ENCODE results near the gene CALML3.
A peak's percentile ranks its signal among the peaks of the same experiment; 100 is the strongest.

The CALML3 gene

DNA sequence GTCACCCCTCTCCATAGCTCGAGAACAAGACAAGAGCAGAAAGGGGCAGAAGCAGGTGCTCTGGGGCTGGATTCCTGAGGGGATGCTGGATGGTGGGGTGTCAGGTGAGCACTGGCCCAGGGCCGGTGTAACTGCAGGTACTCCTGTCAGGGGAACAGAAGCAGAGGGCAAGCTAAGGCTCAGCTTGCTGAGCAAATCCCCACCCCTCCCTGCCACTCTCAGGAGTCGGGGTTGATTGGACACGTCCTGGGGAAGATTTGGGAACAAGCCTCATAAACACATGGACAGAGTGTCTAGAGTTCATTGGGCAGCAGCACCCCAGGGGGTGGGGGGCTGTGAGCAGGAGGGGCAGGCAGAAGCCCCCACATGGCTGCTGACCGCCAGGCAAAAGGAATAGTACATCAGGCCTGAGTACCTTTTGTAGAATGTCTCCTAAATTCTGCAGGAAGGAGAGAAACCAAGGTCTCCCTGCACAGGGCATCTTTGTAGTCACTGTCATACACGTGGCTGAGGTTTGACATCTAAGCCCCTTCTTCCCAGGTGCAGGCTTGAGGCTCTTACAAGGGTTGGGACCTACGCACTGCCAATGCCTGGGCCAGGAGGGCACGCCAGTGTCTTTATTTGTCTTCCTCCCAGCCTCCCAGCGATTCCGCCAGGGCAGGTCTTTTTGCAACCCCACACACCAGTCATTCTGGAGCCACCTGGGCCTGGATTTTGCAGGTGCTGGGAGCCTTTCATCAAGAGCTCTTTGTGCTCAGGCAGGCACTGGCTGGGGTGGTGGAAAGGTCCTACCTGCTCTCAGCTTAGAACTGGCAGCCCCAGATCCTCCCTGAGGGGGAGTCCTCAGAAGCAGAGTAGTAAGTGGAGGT, 2.8 kb downstream of the CALML3 start:
- DNase-seq = no peak

DNA sequence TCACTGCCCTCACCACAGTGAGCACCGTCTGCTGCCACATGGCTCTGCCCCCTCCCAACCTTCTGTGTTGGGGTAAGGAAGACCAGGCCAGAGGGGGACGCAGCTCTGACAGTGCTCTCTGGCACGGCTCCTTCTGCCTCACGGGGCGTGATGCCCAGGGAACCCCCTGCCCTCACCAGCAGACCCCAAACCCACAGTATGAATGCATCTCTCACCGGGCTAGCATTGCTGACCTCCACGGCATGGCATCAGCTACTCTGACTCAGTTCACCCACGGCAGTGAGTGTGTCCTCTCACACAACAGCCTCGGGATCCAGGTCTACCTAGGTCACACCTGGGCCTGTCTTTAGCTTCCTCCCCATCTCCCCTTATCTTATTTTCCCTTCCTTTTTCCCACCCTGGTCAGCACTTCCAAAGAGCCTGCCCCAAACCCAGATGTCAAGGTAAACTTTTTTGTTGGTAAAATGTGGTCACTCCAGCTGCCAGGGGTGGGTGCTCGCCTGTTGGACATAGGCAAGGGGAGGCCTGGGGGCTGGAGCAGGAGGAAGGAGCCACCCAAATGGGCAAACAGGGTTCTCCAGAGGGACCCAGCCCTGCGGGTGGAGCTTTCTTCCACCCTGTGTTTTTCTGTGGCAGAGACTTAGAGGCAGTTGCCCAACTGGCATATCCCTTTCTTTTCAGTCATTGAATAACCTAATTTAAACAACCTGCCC, 4.4 kb downstream of the CALML3 start:
- DNase-seq = no peak

DNA sequence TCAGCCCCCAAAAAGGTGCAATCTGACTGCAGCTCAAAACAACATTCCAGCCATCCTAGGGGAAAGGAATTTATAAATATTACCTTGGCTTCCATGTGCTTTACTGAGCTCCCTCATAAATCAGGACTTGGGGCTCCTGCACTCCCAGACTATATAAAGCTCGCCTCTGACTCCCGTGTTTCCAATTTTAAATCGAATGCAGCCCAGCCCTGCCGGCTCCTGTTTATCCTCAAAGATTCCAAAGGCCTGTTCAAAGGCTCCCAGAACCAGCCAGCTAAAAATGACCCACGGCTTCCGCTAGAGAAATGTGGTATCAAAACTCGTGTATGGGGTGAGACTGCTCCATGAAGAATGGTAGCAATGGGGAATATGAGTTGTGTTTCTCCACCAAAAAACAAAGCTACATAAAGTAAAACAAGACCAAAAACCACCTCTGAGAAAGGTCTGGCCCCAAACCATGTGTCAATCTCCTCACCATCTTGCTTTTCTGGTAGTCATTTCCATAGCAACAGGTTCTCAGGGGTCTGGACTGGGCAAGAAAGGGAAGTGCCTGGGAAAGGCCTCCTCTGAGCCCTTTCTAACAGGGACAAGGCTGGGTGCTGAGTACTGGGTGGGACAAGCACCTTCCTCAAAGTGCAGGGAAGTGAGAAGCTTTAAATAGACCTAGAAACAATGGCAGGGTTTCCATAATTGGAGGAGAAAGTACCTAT, 5.1 kb downstream of the CALML3 start:
- DNase-seq = no peak

DNA sequence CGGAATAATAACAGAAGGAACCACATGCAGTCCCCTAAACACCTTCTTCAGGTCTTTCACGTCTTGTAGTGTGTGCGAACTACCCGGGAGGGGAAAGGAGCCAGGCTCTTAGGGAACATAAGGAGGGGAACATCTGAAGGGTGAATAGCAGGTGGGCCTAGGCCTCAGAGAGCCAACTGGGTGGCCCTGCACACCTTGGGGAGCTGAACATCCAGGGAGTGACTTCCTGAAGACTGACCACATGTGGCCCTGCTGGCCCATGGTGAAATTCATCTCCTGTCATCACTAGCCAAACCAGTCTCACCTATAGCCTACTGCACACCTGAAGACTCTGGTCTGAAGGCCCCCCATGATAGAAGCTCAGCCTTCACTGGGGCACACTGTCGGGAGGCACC, 5.6 kb downstream of the CALML3 start:
- no peak for DNase-seq

DNA sequence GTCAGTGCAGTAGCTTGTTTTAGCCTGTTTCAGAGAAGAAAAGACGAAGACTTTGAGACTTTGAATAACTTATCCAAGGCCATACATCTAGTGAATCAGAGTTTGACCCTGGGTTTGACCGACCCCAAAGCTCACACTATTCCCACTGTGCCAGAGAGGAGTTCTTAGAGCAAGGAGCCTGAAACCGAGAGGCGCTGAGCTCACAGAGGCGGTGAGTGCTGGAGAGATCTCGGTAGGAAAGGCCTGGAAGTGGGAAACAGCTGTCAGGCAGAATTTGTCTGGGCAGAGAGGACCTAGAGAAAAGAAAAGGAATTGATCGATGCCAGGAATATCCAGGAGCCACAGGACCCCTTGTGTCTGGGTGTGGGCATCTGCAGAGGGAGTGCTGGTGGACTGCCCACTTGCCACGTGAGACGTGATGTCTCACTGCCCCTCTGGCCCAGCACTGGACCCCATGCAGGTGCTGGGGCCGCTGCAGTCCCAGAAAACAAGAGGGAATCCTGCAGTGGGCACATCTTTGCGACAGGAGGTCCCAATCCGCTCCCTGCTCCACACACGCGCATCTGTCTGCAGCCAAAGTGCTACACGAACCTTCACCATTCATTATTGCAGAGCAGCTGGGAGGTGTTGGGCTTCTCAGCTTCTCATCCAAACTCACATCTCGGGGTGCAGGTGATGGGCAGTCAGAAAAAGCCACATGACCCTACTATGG, 6.2 kb downstream of the CALML3 start:
- DNase-seq = no peak

DNA sequence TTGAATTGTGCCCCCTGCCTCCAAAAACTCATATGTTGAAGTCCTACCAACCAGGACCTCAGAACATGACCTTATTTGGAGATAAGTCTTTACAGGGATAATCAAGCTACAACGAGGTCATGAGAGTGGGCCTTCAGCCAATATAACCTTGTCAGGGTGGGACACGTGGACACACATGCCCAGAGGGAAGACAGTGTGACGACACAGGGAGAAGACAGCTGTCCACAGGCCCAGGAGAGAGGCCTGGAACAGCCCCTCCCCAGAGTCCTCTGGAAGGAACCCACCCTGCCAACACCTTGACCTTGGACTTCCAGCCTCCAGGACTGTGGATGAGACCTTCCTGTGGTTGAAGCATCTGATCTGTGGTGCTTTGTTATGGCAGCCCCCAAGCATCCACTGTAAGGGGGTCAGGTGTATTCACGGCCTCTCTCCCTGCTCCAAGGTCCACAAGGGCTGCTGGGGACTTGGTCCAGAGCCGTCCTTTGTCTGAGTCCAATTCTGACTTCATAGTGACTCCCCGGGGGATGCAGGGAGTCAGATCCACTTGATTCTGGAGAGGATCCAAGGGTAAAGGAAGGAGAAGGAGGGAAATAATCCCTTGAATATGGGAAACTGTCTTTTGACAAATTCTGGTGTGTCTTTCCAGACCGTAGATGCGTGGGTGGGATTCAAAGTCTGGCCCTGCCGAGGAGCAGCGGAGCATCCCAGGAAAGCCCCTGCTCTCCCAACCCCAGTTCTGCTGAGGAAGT, 7.0 kb downstream of the CALML3 start:
- DNase-seq = no peak

DNA sequence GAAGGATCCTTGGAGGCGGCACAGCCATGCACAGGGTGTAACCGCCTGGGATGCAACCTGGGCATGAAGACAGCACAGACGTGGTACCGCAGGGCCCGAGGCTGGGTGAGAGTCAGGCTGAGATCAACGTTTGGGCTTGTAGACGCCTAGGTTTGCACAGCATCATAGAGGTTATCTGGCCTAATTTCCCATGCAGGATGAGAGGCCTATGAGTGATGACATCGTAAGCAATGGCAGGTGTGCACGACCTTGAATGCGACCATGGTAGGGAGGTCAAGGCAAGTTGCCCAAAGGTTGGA, 7.5 kb downstream of the CALML3 start:
- DNase-seq = no peak

DNA sequence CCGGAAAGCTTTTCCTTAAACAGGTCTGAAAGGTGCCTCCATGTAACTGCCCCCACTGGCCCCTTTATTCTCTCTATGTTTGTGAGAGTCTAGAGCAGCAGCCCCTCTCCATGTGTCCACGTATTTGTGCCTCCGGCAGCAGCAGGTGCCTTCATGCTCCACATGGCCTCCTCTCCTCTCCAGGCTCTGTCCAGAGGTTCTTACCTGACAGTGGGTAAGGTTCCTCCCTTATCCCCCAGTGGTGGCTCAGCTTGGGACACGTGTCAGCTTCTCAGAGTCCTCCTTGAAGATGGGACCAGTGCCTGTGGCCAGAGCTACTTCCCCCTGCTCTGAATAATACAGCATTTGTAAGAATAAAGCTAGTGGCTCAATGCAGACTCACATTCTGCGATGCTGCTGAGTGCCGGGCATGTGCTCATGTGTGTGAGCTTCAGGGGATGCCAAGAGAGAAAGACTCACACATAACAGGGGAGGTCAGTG, 7.9 kb downstream of the CALML3 start:
- DNase-seq = no peak

DNA sequence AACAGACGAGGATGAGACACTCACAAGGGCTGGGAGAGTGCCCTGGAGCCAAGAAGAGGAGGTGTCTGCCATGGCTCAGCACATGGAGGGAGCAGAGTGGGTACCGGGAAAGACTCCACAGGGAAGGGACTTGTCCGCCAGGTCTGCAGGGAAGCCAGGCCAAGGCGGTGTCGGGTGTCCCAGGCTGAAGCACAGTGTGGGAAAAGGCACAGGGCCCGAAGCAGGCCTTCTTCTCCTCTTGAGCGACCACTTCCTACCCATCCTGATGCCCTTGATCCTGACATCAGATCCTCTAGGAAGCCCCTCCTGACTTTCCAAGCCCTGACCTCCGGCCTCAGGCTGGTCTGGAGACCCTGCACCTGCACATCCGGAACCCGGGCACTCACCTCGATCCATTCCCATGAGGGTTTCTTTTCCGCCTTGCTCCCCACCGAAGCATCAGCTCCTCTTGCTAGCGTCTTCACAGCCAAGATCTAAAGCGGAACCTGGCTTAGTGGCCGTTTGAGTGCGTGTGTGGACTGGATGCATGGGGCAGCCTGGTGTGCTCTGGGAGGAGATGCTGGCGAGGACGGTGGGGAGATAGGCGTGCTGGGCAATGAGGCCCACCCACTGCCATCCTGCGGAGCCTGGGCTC, 8.5 kb downstream of the CALML3 start:
- DNase-seq = no peak

DNA sequence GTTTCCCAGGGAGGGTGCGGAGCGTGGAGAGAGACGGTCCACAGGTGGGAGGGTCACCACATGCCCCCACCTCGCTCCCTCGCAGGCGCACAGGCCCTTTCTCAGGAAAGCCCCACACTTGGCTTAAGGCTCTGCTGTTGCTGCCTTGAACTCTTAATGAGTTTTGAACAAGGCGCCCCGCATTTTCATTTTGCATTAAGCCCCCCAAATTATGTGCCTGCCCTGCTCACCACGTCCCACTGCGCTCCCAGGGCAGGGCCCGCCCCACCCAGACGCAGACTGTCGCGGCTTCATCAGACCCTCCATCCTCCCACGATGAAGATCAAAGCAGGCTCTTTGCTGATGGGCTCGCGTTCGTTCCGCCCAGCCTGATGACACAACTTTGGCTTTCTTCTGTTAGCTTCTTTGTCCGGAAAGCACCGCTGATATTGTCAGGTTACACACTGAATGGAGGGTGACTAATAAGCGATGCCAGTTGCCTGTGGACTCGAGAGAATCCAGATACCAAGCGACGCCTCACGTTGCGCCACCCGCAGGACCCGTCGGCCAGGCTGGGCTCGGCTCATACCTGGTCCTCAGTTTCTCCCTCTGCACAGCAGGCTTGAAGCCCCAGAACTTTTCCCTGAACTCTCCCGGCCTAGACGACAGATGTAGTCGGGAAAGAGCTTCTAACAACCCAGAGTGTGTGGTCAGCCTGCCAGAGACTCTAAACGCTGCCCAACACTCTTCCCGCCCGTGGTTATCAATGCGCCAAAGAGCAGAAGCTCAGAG, 9.5 kb downstream of the CALML3 start:
- DNase-seq = no peak

DNA sequence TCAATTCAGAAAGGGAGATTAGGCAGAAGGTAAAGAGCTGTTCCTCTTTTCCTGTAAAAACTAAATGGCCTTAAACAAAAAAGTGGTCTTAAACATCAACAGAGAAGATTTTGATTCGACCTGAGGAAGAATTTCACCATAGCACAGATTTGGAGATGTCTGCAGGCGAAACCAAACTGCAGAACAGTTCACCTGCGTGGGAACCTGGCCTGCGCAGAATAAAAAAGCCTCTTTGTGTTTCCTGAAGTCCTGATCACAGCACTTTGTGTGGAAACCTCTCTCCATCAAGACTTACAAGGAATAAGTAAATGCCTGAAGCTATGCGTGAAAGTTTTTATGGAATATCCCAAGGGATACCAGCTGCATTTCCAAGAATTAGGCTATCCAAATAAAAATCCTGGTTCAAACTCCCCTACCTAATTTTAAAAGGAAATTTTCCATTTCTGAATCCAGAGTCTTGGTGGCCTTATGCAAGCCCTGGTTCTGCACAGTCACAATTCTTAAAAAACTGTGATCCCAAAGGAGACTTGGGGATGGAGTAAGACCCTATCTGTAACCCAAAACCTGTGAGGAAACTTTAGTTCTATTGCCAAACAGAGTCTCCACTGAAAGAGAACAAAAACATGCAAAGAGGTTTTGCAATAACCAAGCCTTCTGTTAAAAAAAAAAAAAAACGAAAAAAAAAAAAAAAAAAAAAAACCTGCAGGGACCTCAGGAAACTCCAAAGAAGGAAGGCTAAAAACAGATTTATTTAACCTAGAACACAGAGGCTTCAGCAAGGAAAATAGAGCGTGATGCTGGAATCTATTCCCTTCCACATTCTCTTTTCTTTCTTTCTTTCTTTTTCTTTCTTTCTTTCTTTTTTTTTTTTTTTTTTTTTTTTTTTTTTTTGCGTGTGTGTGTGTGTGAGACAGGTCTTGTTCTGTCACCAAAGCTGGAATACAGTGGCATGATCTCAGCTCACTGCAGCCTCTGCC, 10.4 kb downstream of the CALML3 start:
- DNase-seq = peak; percentile 10 to 64 (median 51)

DNA sequence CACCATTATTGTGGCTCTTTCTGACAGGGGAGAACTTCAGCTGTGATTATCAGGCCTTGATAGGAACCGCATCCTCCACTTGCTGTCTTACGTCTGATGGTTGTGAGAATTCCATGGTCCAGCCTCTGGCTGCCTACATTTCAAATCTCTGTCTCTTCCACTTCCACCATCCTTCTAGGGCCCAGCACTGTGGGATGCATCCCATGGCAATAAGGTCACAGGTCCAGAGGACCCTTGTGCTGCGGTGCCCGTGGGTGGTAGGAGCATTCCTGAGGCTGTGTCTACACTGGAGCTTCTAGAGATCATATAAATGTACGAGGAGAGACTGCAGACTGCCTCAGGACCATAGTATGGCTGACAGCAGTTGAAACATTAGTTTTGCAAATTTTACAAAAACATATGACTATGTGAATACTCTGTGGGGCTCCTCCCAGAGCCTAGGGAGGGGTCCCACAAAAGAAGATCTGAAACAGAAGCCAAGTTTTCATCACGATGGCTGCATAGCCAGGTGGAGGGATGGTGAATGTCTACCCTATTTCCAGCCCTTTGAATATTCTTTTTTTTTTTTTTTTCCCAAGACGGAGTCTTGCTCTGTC, 11.8 kb downstream of the CALML3 start:
- no peak for DNase-seq

DNA sequence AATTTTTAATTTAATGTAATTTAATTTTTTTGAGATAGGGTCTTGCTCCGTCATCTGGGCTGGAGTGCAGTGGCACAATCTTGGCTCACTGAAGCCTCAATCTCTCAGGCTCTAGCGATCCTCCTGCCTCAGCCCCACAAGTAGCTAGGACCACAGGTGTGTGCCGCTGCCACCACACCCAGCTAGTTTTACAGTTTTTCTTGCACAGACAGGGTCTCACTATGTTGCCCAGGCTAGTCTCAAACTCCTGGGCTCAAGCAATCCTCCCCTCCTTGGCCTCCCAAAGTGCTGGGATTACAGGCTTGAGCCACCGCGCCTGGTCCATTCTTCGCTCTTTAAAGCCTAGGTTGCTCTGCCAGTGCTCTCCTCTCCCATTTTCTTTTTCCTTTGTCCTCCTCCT, 12.9 kb downstream of the CALML3 start:
- DNase-seq = no peak

DNA sequence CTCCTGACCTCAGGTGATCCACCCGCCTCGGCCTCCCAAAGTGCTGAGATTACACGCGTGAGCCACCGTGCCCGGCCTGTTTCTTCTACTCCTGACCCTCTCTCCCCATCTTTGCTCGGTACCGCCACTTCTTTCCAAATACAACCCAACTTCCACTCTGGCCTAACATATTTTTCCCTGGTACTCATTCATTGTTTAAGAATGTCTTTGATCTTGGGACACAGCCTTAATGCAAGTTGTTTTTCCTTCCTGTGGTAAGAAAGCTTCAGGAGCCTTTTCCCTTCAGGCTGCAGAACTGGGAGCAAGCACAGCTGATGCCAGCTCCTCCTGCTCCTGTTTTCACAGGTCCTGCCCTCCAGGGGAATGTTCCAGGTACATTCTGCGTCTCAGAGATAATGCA, 13.7 kb downstream of the CALML3 start:
- no peak for DNase-seq

DNA sequence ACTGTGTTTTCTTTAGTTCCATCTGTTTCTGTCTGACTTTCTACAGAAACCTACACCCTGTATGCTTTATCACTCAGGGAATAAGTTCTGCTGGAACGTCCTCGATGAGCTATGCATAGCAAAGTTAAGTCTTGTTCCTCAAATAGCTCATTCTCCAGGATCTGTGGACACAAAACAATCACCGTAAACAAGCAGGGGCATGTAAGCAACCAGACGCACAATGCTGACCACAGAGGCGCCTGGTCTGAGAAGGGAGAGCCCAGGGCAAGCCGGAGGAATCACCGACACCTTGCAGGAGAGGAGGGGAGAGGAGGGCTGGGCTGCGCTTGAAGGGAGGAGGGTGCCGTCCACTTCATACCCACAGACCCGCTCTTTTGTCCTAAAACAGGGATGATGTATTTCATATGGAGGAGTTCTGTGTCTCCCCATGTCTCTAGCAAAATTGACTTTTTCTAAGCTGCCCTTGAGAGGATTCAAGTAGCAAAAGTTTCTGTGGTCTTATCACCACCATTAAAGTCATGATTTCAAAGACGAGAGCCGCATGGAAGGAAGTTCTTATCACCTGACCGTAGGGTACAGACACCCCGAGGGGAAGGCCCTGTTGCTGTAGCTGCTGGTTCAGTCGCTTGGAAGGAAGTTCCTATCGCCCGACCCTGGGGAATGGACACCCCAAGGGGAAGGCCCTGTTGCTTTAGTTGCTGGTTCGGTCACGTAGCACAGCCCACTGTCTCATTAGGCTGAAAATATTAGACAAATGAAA, 14.3 kb downstream of the CALML3 start:
- DNase-seq = peak in 2 of 4 experiments; percentile 16 to 22

DNA sequence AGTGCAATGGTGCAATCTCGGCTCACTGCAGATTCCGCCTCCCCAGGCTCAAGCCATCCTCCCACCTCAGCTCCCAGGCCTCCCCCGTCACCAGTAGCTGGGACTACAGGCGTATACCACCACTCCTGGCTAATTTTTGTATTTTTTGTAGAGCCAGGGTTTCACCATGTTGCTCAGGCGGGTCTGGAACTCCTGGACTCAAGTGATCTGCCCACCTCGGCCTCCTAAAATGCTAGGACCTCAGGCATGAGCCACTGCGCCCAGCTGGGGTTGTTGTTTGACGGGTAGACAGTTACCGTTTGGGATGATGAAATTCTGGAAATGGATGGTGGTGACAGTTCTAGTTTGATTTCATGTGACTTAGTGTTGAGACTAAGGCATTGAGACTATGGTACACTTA, 15.3 kb downstream of the CALML3 start:
- DNase-seq = no peak

DNA sequence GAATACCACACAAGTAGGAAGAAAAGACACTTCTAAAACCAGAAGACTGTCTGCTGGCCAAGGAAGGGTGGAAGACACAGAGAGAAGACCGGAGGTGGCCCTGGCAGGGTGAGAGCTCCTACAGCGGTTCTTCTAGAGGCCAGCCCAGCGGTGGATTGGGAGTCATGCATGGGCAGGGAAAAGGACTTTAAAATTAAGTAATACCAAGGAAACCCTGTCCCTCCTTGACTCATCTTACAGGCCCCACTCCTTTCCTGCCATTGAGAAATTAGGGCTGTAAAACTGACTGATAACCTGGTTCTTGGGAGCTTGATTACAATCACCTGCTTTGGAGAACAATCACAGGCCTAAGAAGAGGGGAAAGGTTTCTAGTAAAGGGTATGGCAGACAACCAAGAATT, 16.1 kb downstream of the CALML3 start:
- DNase-seq = no peak

DNA sequence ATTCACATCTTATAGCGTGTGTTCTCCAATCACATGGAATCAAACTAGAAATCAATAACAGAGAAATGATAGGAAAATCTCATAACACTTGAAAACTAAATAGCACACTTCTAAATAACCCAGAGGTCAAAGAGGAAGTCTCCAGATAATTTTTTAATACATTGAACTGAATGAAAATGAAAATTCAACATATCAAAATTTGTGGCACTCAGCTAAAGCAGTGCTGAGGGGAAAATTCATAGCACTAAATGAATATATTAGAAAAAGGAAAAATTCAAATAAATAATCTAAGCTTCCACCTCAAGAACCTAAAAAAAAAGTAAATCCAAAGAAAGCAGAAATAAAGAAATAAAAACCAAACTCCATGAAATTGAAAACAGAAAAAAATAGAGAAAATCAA, 17.3 kb downstream of the CALML3 start:
- no peak for DNase-seq

Data from suppressor macrophage (primary cell).